HG02678 (cell line): ENCODE measurements around the gene SETBP1.
A peak's percentile ranks its signal among the peaks of the same experiment; 100 is the strongest.

Source experiments
- ATAC-seq: cut with Tn5 transposase; IDR thresholded peaks from one replicate; pipeline ENCODE4 v1.9.1; 2021; ENCODE audit warnings: mild to moderate bottlenecking, moderate library complexity; ENCODE audit not compliant: unreplicated experiment

Gene SETBP1

GRCh38 chr18:44895176-44895798, 214.6 kb downstream of the SETBP1 start:
- ATAC-seq: peak; percentile 77

- ATAC-seq: no peak
Measured at GRCh38 chr18:44896846-44897245, 216.2 kb downstream of the SETBP1 start.

GRCh38 chr18:44897411-44897810, 216.7 kb downstream of the SETBP1 start:
- no peak for ATAC-seq

- no peak for ATAC-seq
Measured at GRCh38 chr18:44897816-44898215, 217.1 kb downstream of the SETBP1 start.

GRCh38 chr18:44898498-44898897, 217.8 kb downstream of the SETBP1 start:
- no peak for ATAC-seq

GRCh38 chr18:44899832-44900231, 219.1 kb downstream of the SETBP1 start:
- ATAC-seq: no peak

- ATAC-seq: no peak
Measured at GRCh38 chr18:44900627-44901026, 219.9 kb downstream of the SETBP1 start.

GRCh38 chr18:44901283-44901682, 220.6 kb downstream of the SETBP1 start:
- ATAC-seq: no peak

GRCh38 chr18:44903327-44903726, 222.6 kb downstream of the SETBP1 start:
- ATAC-seq: no peak

GRCh38 chr18:44904768-44905167, 224.1 kb downstream of the SETBP1 start:
- ATAC-seq: no peak

GRCh38 chr18:44909191-44909719, 228.6 kb downstream of the SETBP1 start:
- peak; percentile 78 for ATAC-seq

GRCh38 chr18:44911260-44911659, 230.6 kb downstream of the SETBP1 start:
- ATAC-seq: no peak

GRCh38 chr18:44911773-44912172, 231.1 kb downstream of the SETBP1 start:
- no peak for ATAC-seq

GRCh38 chr18:44912740-44913478, 232.2 kb downstream of the SETBP1 start:
- ATAC-seq: no peak

- no peak for ATAC-seq
Measured at GRCh38 chr18:44914028-44914427, 233.3 kb downstream of the SETBP1 start.

- ATAC-seq: no peak
Measured at GRCh38 chr18:44915213-44915612, 234.5 kb downstream of the SETBP1 start.

- no peak for ATAC-seq
Measured at GRCh38 chr18:44915661-44916060, 235.0 kb downstream of the SETBP1 start.

GRCh38 chr18:44916429-44917207, 235.9 kb downstream of the SETBP1 start:
- ATAC-seq: no peak

GRCh38 chr18:44917216-44918141, 236.8 kb downstream of the SETBP1 start:
- no peak for ATAC-seq

GRCh38 chr18:44918142-44918476, 237.4 kb downstream of the SETBP1 start:
- no peak for ATAC-seq

- ATAC-seq: no peak
Measured at GRCh38 chr18:44920441-44920840, 239.8 kb downstream of the SETBP1 start.
